WTC11 (cell line): ENCODE results near the gene FAH. TPM values are rescaled to one million over a fixed set of nuclear protein-coding genes. Genes with fewer than 3 reads are reported as not detected.

ENCODE experiments used
- ATAC-seq: fragments of 200-7000 bp; cut with Tn5 transposase; 2 replicates; pipeline ENCODE4 v1.10.0; 2021; ENCODE audit warnings: mild to moderate bottlenecking, moderate library complexity
- CTCF ChIA-PET: fragments of 300-600 bp; sonication (Branson Sonifier 250); formaldehyde crosslinking; loops from one replicate; lab custom pipeline; 2021; ENCODE audit warnings: antibody characterized with exemption; lab: Charles Lee
- POLR2A ChIA-PET: fragments of 350-600 bp; sonication (Branson Sonifier 250); formaldehyde crosslinking; loops from one replicate; lab custom pipeline; 2021; ENCODE audit warnings: antibody characterized with exemption; lab: Charles Lee
- DNase-seq: peaks from one replicate; pipeline ENCODE4 v3.0.0; 2021; ENCODE audit warnings: low spot score
- H3K27ac Mint-ChIP-seq: 2 replicates; pipeline ENCODE4 v1.8.0; 2021; ENCODE audit warnings: mixed read lengths
- H3K27me3 Mint-ChIP-seq: 2 replicates; pipeline ENCODE4 v1.8.0; 2021; ENCODE audit warnings: low read depth, mild to moderate bottlenecking, moderate library complexity, mixed read lengths
- H3K36me3 Mint-ChIP-seq: 2 replicates; pipeline ENCODE4 v1.8.0; 2021; ENCODE audit warnings: mixed read lengths
- H3K4me1 Mint-ChIP-seq: 2 replicates; pipeline ENCODE4 v1.8.0; 2022; ENCODE audit warnings: mixed read lengths
- H3K4me3 Mint-ChIP-seq: 2 replicates; pipeline ENCODE4 v1.8.0; 2021; ENCODE audit warnings: mild to moderate bottlenecking, moderate library complexity, mixed read lengths
- H3K9me3 Mint-ChIP-seq: 2 replicates; pipeline ENCODE4 v1.8.0; 2021; ENCODE audit warnings: mixed read lengths
- ATF1 ChIP-seq: sonication (generic); formaldehyde crosslinking; IDR thresholded peaks from 2 replicates; pipeline ENCODE4 v1.8.1; 2023; ENCODE audit warnings: mild to moderate bottlenecking, moderate library complexity, missing genetic modification reagents
- ATF2 ChIP-seq: sonication (generic); formaldehyde crosslinking; IDR thresholded peaks from 2 replicates; pipeline ENCODE4 v1.8.1; 2022; ENCODE audit warnings: low read depth, missing genetic modification reagents, borderline replicate concordance
- CREB1 ChIP-seq: sonication (generic); formaldehyde crosslinking; IDR thresholded peaks from 2 replicates; pipeline ENCODE4 v1.8.0; 2023; ENCODE audit warnings: mild to moderate bottlenecking, missing genetic modification reagents
- CTCF ChIP-seq: fragments of 200-600 bp; IDR thresholded peaks from 2 replicates; pipeline ENCODE4 v1.8.0; 2022; ENCODE audit warnings: antibody characterized with exemption
- E2F1 ChIP-seq: sonication (generic); formaldehyde crosslinking; IDR thresholded peaks from 2 replicates; pipeline ENCODE4 v1.8.0; 2022; ENCODE audit warnings: mild to moderate bottlenecking, missing genetic modification reagents
- E2F4 ChIP-seq: sonication (generic); formaldehyde crosslinking; IDR thresholded peaks from 2 replicates; pipeline ENCODE4 v1.8.1; 2022; ENCODE audit warnings: low read depth, mild to moderate bottlenecking, moderate library complexity, missing genetic modification reagents, borderline replicate concordance
- ESRRA ChIP-seq: sonication (generic); formaldehyde crosslinking; IDR thresholded peaks from 2 replicates; pipeline ENCODE4 v1.8.1; 2022; ENCODE audit warnings: mild to moderate bottlenecking, missing genetic modification reagents, borderline replicate concordance
- GTF2I ChIP-seq: fragments of 250-450 bp; sonication (Bioruptor Pico); conservative IDR thresholded peaks from 2 replicates; pipeline ENCODE4 v1.4.0; 2021; ENCODE audit warnings: mild to moderate bottlenecking
- HMGA2 ChIP-seq: fragments of 250-450 bp; sonication (Bioruptor Pico); IDR thresholded peaks from 2 replicates; pipeline ENCODE4 v1.4.0; 2021; ENCODE audit warnings: mild to moderate bottlenecking, moderate library complexity
- HMGXB4 ChIP-seq: sonication (generic); formaldehyde crosslinking; IDR thresholded peaks from 2 replicates; pipeline ENCODE4 v1.8.1; 2023; ENCODE audit warnings: mild to moderate bottlenecking, moderate library complexity, missing genetic modification reagents
- IRF2 ChIP-seq: sonication (generic); formaldehyde crosslinking; IDR thresholded peaks from 2 replicates; pipeline ENCODE4 v1.8.0; 2022; ENCODE audit warnings: low read depth, missing genetic modification reagents, borderline replicate concordance
- KAT7 ChIP-seq: sonication (generic); formaldehyde crosslinking; IDR thresholded peaks from 2 replicates; pipeline ENCODE4 v1.8.1; 2023; ENCODE audit warnings: missing genetic modification reagents, mild to moderate bottlenecking, borderline replicate concordance
- MLX ChIP-seq: sonication (generic); formaldehyde crosslinking; IDR thresholded peaks from 2 replicates; pipeline ENCODE4 v1.8.1; 2023; ENCODE audit warnings: mild to moderate bottlenecking, missing genetic modification reagents, moderate library complexity
- NR2C2 ChIP-seq: sonication (generic); formaldehyde crosslinking; IDR thresholded peaks from 2 replicates; pipeline ENCODE4 v1.8.0; 2022; ENCODE audit warnings: mild to moderate bottlenecking, missing genetic modification reagents
- SOX15 ChIP-seq: fragments of 250-450 bp; sonication (Bioruptor Pico); IDR thresholded peaks from 2 replicates; pipeline ENCODE4 v1.9.0; 2021; ENCODE audit warnings: mild to moderate bottlenecking
- TEAD1 ChIP-seq: sonication (generic); formaldehyde crosslinking; IDR thresholded peaks from 2 replicates; pipeline ENCODE4 v1.8.0; 2022; ENCODE audit warnings: mild to moderate bottlenecking, missing genetic modification reagents
- ZNF138 ChIP-seq: sonication (generic); formaldehyde crosslinking; conservative IDR thresholded peaks from 2 replicates; pipeline ENCODE4 v1.8.1; 2022; ENCODE audit warnings: mild to moderate bottlenecking, moderate library complexity, missing genetic modification reagents
- ZNF317 ChIP-seq: sonication (generic); formaldehyde crosslinking; IDR thresholded peaks from 2 replicates; pipeline ENCODE4 v1.8.1; 2023; ENCODE audit warnings: low read depth, mild to moderate bottlenecking, moderate library complexity, missing genetic modification reagents, borderline replicate concordance
- ZNF425 ChIP-seq: fragments of 250-450 bp; sonication (Bioruptor Pico); conservative IDR thresholded peaks from 2 replicates; pipeline ENCODE4 v1.9.0; 2021; ENCODE audit warnings: mild to moderate bottlenecking
- total RNA-seq: library from RNA; stranded (reverse); gene quantifications from 3 replicates; pipeline ENCODE4 v1.2.3, GENCODE V29; 2021

FAH gene
- total RNA-seq, 1 experiment from 2014 or later: 22.8 TPM

GRCh38 chr15:80169768-80170357 lies 17.1 kb downstream of the FAH start:
- Mint-ChIP-seq H3K9me3 (peaks cover 5% of the 10 kb centered on the region; the same call in 1 of the 2 replicates), H3K4me1 (no peaks in the 10 kb centered on the region), H3K27me3 (no peaks in the 10 kb centered on the region), H3K4me3 (no peak overlapping the region), H3K27ac (no peak overlapping the region), H3K36me3 (peaks cover 19% of the 10 kb centered on the region)
- ATAC-seq (no peak), DNase-seq (no peak)
- ChIA-PET CTCF (no interaction called here), POLR2A (no interaction called here)
- TF ChIP-seq ZNF138 (CRISPR knock-in tag) (no peak), NR2C2 (CRISPR knock-in tag) (no peak), MLX (no peak), ATF2 (CRISPR knock-in tag) (no peak), HMGA2 (no peak), SOX15 (CRISPR knock-in tag) (no peak), TEAD1 (CRISPR knock-in tag) (no peak), ESRRA (CRISPR knock-in tag) (no peak), CREB1 (CRISPR knock-in tag) (no peak), ZNF317 (CRISPR knock-in tag) (no peak), GTF2I (CRISPR knock-in tag) (no peak), ATF1 (CRISPR knock-in tag) (no peak), IRF2 (CRISPR knock-in tag) (no peak), KAT7 (CRISPR knock-in tag) (no peak), E2F1 (CRISPR knock-in tag) (no peak), ZNF425 (CRISPR knock-in tag) (no peak)

GRCh38 chr15:80170596-80170995 lies 17.8 kb downstream of the FAH start:
- H3K4me3 Mint-ChIP-seq: no peak overlapping the region
- no peaks in the 10 kb centered on the region for H3K4me1 Mint-ChIP-seq
- POLR2A ChIA-PET: no interaction called here
- CTCF ChIA-PET: no interaction called here
- DNase-seq (no peak), ATAC-seq (no peak)
- H3K27ac Mint-ChIP-seq: no peak overlapping the region
- peaks cover 19% of the 10 kb centered on the region for H3K36me3 Mint-ChIP-seq
- no peaks in the 10 kb centered on the region for H3K27me3 Mint-ChIP-seq
- H3K9me3 Mint-ChIP-seq: peaks cover 5% of the 10 kb centered on the region; the same call in 1 of the 2 replicates
- TF ChIP-seq ZNF425 (CRISPR knock-in tag) (no peak), ATF2 (CRISPR knock-in tag) (no peak), ZNF317 (CRISPR knock-in tag) (no peak), CTCF (no peak), ESRRA (CRISPR knock-in tag) (no peak), HMGXB4 (CRISPR knock-in tag) (no peak), E2F4 (CRISPR knock-in tag) (no peak)
